HEK293 (cell line): ENCODE data around the gene BRWD1.

Source experiments
- HOXC10 ChIP-seq: sonication (generic); formaldehyde crosslinking; IDR thresholded peaks from 2 replicates; pipeline ENCODE4 v1.8.1; 2023; ENCODE audit warnings: mild to moderate bottlenecking, missing genetic modification reagents
- HOXD13 ChIP-seq: sonication (generic); formaldehyde crosslinking; IDR thresholded peaks from 2 replicates; pipeline ENCODE4 v1.8.0; 2022; ENCODE audit warnings: missing genetic modification reagents, borderline replicate concordance
- KLF10 ChIP-seq: fragments of 450-650 bp; IDR thresholded peaks from 2 replicates; pipeline ENCODE4 v1.5.1; 2018; ENCODE audit warnings: missing biosample characterization, mild to moderate bottlenecking, missing genetic modification characterization
- PRDM4 ChIP-seq: fragments of 450-650 bp; formaldehyde crosslinking; IDR thresholded peaks from 2 replicates; pipeline ENCODE4 v1.5.1; 2017; ENCODE audit warnings: missing biosample characterization, missing genetic modification characterization
- SCRT1 ChIP-seq: fragments of 450-650 bp; formaldehyde crosslinking; IDR thresholded peaks from 2 replicates; pipeline ENCODE4 v1.5.1; 2016; ENCODE audit warnings: missing biosample characterization, missing genetic modification characterization, borderline replicate concordance
- ZBTB17 ChIP-seq: fragments of 450-650 bp; formaldehyde crosslinking; IDR thresholded peaks from 2 replicates; pipeline ENCODE4 v1.5.1; 2016; ENCODE audit warnings: missing biosample characterization, missing genetic modification characterization
- ZBTB48 ChIP-seq: fragments of 450-650 bp; formaldehyde crosslinking; IDR thresholded peaks from 2 replicates; pipeline ENCODE4 v1.5.1; 2016; ENCODE audit warnings: missing biosample characterization, missing genetic modification characterization
- ZBTB8A ChIP-seq: fragments of 450-650 bp; formaldehyde crosslinking; IDR thresholded peaks from 2 replicates; pipeline ENCODE4 v1.5.1; 2016; ENCODE audit warnings: missing biosample characterization, missing genetic modification characterization
- ZNF146 ChIP-seq: fragments of 450-650 bp; formaldehyde crosslinking; IDR thresholded peaks from 2 replicates; pipeline ENCODE4 v1.5.1; 2016; ENCODE audit warnings: missing biosample characterization, missing genetic modification characterization
- ZNF184 ChIP-seq: fragments of 450-650 bp; IDR thresholded peaks from 2 replicates; pipeline ENCODE4 v1.5.1; 2018; ENCODE audit warnings: missing biosample characterization, mild to moderate bottlenecking, missing genetic modification characterization
- ZNF2 ChIP-seq: fragments of 450-650 bp; formaldehyde crosslinking; IDR thresholded peaks from 2 replicates; pipeline ENCODE4 v1.5.1; 2016; ENCODE audit warnings: missing biosample characterization, missing genetic modification characterization
- ZNF211 ChIP-seq: fragments of 450-650 bp; formaldehyde crosslinking; IDR thresholded peaks from 2 replicates; pipeline ENCODE4 v1.5.1; 2016; ENCODE audit warnings: low read depth, missing biosample characterization, missing genetic modification characterization
- ZNF239 ChIP-seq: fragments of 450-650 bp; formaldehyde crosslinking; IDR thresholded peaks from 2 replicates; pipeline ENCODE4 v1.5.1; 2016; ENCODE audit warnings: missing biosample characterization, missing genetic modification characterization
- ZNF274 ChIP-seq, 2 experiments: fragments of 200-500 bp in 1 of 2; fragments of 450-650 bp in 1 of 2; sonication (Bioruptor generic) in 1 of 2; formaldehyde crosslinking in 1 of 2; IDR thresholded peaks; 2 replicates each; pipeline versions ENCODE4 v1.5.1 to v1.6.1; 2014 to 2016; ENCODE audit warnings: borderline replicate concordance in 1 of 2, inconsistent platforms in 1 of 2, low read length in 1 of 2, missing biosample characterization in 1 of 2, missing genetic modification characterization in 1 of 2
- ZNF280D ChIP-seq: fragments of 450-650 bp; formaldehyde crosslinking; IDR thresholded peaks from 2 replicates; pipeline ENCODE4 v1.5.1; 2016; ENCODE audit warnings: missing biosample characterization, missing genetic modification characterization
- ZNF292 ChIP-seq: fragments of 450-650 bp; formaldehyde crosslinking; IDR thresholded peaks from 2 replicates; pipeline ENCODE4 v1.5.1; 2016; ENCODE audit warnings: low read depth, missing biosample characterization, missing genetic modification characterization, borderline replicate concordance
- ZNF362 ChIP-seq: fragments of 450-650 bp; formaldehyde crosslinking; IDR thresholded peaks from 2 replicates; pipeline ENCODE4 v1.5.1; 2016; ENCODE audit warnings: missing biosample characterization, missing genetic modification characterization
- ZNF433 ChIP-seq: fragments of 450-650 bp; formaldehyde crosslinking; IDR thresholded peaks from 2 replicates; pipeline ENCODE4 v1.5.1; 2016; ENCODE audit warnings: missing biosample characterization, missing genetic modification characterization, low read depth
- ZNF473 ChIP-seq: fragments of 450-650 bp; formaldehyde crosslinking; IDR thresholded peaks from 2 replicates; pipeline ENCODE4 v1.5.1; 2017; ENCODE audit warnings: missing biosample characterization, missing genetic modification characterization
- ZNF48 ChIP-seq: fragments of 450-650 bp; formaldehyde crosslinking; IDR thresholded peaks from 2 replicates; pipeline ENCODE4 v1.5.1; 2016; ENCODE audit warnings: missing biosample characterization, missing genetic modification characterization
- ZNF488 ChIP-seq: fragments of 450-650 bp; formaldehyde crosslinking; IDR thresholded peaks from 2 replicates; pipeline ENCODE4 v1.5.1; 2016; ENCODE audit warnings: missing biosample characterization, missing genetic modification characterization
- ZNF514 ChIP-seq: fragments of 450-650 bp; formaldehyde crosslinking; IDR thresholded peaks from 2 replicates; pipeline ENCODE4 v1.5.1; 2016; ENCODE audit warnings: missing biosample characterization, missing genetic modification characterization
- ZNF555 ChIP-seq: fragments of 450-650 bp; formaldehyde crosslinking; conservative IDR thresholded peaks from 2 replicates; pipeline ENCODE4 v1.5.1; 2017; ENCODE audit warnings: missing biosample characterization, mild to moderate bottlenecking, missing genetic modification characterization, inconsistent platforms
- ZNF610 ChIP-seq: fragments of 450-650 bp; formaldehyde crosslinking; IDR thresholded peaks from 2 replicates; pipeline ENCODE4 v1.5.1; 2016; ENCODE audit warnings: missing biosample characterization, missing genetic modification characterization, borderline replicate concordance
- ZNF701 ChIP-seq: fragments of 450-650 bp; formaldehyde crosslinking; IDR thresholded peaks from 2 replicates; pipeline ENCODE4 v1.5.1; 2016; ENCODE audit warnings: missing biosample characterization, missing genetic modification characterization
- ZNF704 ChIP-seq: fragments of 450-650 bp; formaldehyde crosslinking; IDR thresholded peaks from 2 replicates; pipeline ENCODE4 v1.5.1; 2016; ENCODE audit warnings: missing biosample characterization, missing genetic modification characterization
- ZNF776 ChIP-seq: fragments of 450-650 bp; formaldehyde crosslinking; IDR thresholded peaks from 2 replicates; pipeline ENCODE4 v1.5.0; 2017; ENCODE audit warnings: missing biosample characterization, missing genetic modification characterization, borderline replicate concordance
- ZSCAN30 ChIP-seq: fragments of 450-650 bp; IDR thresholded peaks from 2 replicates; pipeline ENCODE4 v1.5.1; 2018; ENCODE audit warnings: missing biosample characterization, mild to moderate bottlenecking, missing genetic modification characterization, moderate library complexity
- ZSCAN4 ChIP-seq: fragments of 450-650 bp; formaldehyde crosslinking; IDR thresholded peaks from 2 replicates; pipeline ENCODE4 v1.5.1; 2017; ENCODE audit warnings: missing biosample characterization, missing genetic modification characterization
- ZXDB ChIP-seq: fragments of 450-650 bp; formaldehyde crosslinking; IDR thresholded peaks from 2 replicates; pipeline ENCODE4 v1.5.1; 2016; ENCODE audit warnings: missing biosample characterization, missing genetic modification characterization

BRWD1 gene

GRCh38 chr21:39348355-39349210 lies 35.2 kb upstream of the BRWD1 start, which contains the start of gene HMGN1 (continued):
- TF ChIP-seq ZSCAN30 (no peak), SCRT1 (no peak), ZNF274 (IDR thresholded peaks at IDR 0.05; ENCODE audit: low read length) (no peak), ZNF274 (tag by site-specific recombination; IDR thresholded peaks at IDR 0.05; ENCODE audit: borderline replicate concordance) (no peak), ZNF704 (tag by site-specific recombination) (no peak), ZNF2 (tag by site-specific recombination) (peak; percentile 46; the same call in 1 of the 2 replicates), ZNF292 (tag by site-specific recombination) (no peak), HOXC10 (no peak), ZNF280D (no peak), ZBTB48 (no peak), ZNF146 (tag by site-specific recombination) (no peak), ZNF776 (tag by site-specific recombination) (no peak), ZBTB17 (tag by site-specific recombination) (no peak), ZXDB (tag by site-specific recombination) (no peak; the same call in 1 of the 2 replicates), ZNF473 (tag by site-specific recombination) (no peak), ZNF488 (tag by site-specific recombination) (no peak), ZNF514 (tag by site-specific recombination) (no peak), ZNF610 (no peak), KLF10 (tag by site-specific recombination) (no peak; the same call in 1 of the 2 replicates), PRDM4 (tag by site-specific recombination) (no peak), ZNF362 (tag by site-specific recombination) (no peak), ZNF48 (tag by site-specific recombination) (no peak), ZNF239 (no peak), ZNF211 (tag by site-specific recombination) (no peak), ZNF701 (tag by site-specific recombination) (no peak), ZNF184 (tag by site-specific recombination) (0 out of 2 replicates have a peak, but pooled peaks have one; percentile 20), HOXD13 (no peak), ZNF555 (no peak), ZSCAN4 (tag by site-specific recombination) (no peak), ZNF433 (tag by site-specific recombination) (no peak), ZBTB8A (peak; percentile 45; the same call in 1 of the 2 replicates)
